HG03175 (cell line): Measurements from ENCODE around the gene CHL1.

Source experiments
- ATAC-seq: cut with Tn5 transposase; IDR thresholded peaks from one replicate; pipeline ENCODE4 v1.9.1; 2021; ENCODE audit warnings: mild to moderate bottlenecking, moderate library complexity; ENCODE audit not compliant: unreplicated experiment

The CHL1 gene

DNA sequence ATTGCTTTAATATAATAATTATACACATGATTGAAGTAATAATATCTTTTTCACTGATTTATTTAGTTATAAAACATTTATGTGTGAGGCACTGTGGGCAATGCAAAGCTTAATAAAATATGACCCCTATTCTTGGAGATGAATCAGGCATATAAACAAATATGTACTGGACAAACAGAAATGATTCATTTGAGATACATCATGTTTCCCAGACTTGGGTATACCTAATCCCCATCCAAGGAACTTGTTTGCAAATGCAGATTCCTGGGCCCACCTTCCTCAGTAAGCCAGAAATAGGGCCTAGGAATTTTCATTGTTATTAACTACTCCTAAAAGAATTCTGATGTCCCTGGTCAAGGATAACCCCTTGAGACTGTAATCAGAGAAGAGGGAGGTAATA lies 184.2 kb downstream of the CHL1 start:
- no peak for ATAC-seq

DNA sequence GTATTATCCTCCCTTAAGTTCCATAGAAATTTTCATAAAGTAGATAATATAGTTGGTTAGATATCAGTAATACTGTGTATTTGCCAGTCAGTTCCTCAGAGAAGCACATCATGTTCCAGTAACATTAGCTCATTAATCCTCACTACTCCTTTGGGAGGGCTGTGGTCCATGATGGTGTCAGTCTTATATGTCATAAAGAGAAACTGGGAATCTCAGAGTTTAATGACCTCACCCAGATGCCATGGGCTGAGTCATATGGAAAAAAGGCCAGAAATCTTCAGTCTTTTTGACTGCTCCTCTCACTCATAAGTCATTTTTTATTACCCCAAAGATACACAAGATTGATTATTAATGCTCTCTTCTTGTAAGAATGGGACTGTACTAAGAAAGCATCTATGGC lies 188.6 kb downstream of the CHL1 start:
- ATAC-seq = no peak

DNA sequence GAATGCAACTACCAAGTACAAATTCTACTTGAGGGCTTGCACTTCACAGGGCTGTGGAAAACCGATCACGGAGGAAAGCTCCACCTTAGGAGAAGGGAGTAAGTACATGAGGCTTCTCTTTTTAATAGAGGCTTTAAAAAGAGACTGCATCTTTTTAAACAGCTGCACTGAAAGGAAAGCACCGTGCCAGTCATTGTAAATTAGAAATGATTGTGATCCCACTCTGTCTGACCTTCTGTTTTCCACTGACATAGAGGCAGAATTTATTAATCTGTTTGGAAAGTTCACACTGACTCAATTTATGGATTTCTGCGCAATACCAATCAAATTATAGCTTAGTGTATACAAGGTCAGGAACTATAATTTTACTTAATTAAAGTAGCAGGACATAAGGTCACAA lies 198.2 kb downstream of the CHL1 start:
- no peak for ATAC-seq

DNA sequence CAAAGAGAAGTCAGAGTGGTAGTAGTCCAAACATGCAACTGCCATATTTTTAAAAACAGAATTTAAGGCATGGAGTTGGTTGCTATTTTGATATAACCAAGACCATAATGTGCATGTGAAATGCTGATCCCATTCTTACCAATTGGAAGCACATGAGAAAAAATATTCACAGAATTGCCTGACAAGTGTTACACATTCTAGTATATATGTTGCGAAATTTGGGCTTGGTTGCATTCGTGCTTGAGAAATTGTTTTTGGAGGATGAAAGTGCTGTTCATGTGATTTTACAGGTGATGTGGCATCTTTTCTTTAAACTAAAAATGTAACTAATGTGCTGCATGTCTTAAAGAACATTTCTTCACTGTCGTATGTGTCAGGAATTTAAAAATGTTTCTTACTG lies 199.7 kb downstream of the CHL1 start:
- no peak for ATAC-seq

DNA sequence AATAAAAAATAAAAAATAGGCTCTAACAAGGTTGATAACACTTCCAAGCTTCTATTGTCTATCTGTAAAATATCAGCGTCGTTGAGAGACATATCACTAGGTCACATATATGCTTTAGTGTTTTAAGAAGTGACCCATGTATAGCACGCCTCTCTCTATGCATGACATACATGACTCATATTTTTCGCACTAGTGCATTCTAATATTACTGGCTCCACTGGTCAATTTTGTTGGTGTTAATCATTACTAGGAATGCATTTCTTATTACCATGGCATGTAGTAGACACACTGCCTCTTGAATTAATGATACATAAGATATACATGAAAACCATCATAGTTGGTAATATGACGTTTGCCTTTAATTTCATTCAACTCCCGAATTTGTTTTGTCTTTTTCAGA lies 203.1 kb downstream of the CHL1 start:
- no peak for ATAC-seq

DNA sequence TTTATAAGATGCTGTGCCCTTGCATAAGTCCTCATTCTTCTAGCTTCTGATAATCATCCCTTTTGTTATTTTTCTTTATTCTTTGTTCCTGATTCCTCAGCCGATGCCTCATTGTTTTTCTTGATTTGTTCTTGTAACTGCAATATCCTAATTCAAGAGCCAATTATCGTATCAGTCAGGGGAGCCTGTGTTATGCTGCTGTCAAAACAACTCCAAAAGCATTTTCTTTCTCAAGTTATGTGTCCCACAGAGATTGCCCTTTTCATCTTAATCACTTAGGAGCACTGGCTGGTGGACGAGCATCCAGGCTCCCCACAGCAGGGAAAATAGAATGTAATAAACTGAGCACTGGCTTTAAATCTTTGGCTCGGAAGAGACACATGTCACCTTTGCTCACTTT lies 207.3 kb downstream of the CHL1 start:
- no peak for ATAC-seq

DNA sequence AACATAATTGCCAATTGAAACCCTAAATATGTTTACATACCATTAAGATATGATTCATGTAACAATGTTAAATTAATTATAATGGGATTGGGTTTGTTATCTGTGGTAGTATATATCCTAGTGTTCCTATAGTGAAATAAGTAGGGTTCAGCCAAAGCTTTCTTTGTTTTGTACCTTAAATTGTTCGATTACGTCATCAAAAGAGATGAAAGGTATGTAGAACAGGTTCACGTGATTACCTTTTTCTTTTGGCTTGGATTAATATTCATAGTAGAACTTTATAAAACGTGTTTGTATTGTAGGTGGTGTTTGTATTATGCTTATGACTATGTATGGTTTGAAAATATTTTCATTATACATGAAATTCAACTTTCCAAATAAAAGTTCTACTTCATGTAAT lies 212.4 kb downstream of the CHL1 start:
- ATAC-seq = no peak

DNA sequence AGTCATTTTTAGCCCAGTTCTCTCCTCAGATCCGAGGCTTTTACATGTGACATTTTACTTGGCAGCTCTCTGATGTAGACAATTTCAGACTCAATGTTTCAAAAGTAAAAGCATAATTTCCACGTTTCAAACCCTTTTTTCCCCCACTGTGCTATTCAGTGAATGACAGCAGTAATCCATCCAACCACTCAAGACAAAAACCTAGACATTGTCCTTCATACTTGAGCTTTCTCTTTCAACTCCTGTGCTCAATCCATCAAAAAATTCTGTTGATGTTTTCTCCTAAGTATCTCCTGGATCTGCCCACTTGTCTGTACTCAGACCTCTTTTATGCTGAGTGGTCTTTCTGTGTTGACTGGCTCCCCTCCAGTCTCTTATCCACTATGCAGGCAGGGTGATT lies 214.7 kb downstream of the CHL1 start:
- no peak for ATAC-seq

DNA sequence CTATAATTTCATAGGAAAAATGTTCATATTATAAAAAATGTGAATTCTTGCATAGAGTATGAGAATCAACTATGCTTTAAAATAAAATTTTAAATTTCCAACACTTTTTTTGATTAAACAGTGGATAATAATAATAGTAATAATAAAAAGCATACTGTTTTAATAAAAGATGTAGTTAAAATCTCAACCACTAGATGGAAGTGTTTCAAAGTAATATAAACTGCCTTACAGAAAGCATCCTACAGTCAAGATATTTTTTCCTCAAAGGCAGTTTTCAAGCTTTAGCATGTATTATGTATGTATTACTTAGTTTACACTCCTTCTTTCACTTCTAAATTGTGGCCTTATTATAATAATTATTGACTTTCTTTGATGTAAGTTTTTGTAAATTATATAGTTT lies 217.5 kb downstream of the CHL1 start:
- ATAC-seq = peak; percentile 56

DNA sequence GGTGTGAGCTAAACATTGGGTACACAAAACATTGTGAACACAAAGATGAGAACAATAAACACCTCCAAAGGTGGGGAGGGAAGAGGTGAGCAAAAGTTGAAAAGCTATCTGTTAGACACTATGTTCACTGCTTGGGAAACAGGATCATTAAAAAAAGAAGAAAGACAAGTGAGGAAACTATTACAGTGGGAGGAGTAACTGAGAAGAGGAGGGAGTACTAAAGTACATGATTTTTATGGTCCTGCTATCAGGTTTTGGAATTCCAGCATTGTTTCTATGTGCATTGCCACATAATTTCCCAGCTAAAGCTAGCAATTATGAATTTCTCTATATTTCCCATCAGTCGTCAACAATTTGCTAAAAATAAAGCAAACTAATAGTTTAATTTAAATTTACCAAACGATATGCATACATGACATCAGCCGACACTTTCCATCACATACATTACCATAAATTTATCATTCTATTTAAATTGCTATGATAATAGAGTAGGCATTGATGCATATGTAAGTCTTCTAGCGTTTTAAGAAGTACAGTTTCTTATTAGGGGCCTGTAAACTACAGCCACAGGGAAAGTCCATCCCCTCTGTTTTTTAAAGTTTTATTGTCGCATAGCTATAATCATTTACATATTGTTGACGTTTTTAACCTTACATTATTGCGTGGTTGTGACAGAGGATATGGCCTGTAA lies 221.8 kb downstream of the CHL1 start:
- ATAC-seq = no peak

DNA sequence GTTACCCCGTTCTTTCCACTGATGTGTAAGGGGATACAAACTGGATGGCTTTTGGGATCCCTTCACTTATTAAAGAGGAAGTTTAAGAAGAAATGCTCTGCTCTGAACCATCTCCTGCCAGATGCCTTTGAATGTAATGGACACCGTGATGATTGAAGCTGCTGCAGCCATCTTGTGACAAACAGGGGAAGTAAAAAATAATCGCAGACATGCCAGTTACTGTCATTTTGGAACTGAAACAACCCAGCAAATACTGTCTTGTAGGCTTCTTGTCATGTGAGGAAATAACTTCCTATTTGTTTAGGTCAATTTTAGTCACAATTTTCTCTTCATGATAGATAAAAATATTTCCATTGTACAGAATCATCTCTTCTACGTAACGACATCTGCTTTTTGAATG lies 224.0 kb downstream of the CHL1 start:
- ATAC-seq = no peak

DNA sequence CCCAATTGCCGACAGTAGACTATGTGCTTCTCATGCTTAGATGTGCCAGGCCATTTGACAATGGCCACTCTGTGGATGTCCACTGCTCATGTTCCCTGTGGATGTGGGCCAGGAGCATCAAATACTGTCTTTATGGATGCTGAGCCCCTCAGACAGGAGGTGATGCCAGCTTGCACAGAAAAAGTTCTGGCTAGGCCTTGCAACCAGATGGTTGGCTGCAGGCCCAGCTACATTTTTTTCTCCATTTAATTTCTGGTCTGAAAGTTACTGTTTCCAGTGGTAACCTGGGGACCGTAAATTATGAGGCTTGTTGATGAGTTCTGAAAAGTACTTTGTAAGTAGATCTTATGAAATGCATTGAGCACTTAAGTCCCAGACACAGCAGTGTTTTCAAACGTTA lies 228.5 kb downstream of the CHL1 start:
- no peak for ATAC-seq

DNA sequence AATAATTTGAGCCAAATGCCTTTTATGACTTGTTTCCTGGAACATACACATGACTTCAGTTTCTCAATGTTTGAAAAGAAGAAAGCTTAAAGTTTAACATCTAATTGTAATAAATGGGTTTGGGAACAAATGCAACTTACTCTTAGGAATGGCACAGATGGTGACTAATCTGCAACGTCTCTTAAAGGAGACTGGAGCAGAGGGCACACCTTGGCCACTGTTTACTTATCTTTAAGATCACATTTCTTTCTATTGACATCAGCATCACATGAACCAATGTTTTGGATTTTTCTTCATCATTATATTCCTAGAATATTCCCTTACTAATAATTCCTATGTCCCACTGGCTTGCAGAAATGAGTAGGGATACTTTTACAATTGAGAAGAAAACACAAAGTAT lies 229.5 kb downstream of the CHL1 start:
- no peak for ATAC-seq

DNA sequence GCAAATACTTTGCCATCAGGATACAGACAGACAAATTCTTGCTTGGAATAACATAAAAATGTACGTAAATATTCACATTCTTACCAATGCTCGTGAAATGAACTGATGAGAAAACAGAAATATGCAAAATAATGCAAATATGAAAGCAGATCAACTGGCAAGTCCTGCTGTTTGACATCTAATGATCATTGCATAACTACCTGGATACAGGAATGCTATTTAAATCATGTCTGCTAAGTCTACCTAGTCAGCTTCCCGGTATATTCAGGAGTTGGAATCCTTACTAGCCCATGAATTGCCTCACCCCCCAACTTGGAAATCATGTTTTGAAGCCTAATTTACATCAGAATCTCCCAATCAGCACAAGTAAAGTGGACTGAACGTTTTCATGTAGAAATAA lies 230.6 kb downstream of the CHL1 start:
- no peak for ATAC-seq

DNA sequence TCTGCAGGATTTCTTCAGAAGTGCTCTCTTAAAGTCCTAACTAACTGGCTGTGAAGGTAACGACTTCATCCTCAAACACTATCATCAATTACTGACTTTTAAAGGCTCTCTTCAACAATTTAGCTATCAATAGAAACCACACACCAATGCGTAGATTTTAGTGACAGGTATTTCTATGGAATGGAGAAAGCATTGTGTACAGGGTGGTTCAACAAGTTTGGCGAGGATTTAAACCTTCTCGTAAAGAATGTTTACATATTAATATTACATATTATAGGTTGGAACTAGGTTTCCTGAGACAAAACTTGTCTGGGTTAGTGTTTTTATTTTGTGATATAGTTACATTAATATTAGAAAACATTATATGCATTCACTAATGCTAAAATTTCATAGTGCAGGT lies 233.6 kb downstream of the CHL1 start:
- ATAC-seq = no peak

DNA sequence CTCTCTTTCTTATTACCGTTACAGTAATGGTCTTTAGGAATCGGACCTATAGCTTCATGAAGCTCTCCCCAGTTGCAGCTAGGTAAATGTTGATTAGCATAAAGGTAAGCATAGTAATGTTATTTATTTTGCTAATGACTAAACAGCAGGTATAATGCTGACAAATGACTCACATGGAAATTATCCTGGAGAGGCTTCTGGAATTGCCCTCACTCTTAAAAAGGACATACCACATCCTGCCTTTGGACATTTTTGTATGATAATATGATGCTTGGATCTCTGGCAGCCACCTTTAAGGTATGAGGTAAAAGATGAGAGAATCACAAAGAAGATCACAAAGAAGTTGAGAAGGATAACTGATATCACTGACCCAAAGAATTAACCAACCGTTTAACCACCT lies 238.6 kb downstream of the CHL1 start:
- ATAC-seq = no peak

DNA sequence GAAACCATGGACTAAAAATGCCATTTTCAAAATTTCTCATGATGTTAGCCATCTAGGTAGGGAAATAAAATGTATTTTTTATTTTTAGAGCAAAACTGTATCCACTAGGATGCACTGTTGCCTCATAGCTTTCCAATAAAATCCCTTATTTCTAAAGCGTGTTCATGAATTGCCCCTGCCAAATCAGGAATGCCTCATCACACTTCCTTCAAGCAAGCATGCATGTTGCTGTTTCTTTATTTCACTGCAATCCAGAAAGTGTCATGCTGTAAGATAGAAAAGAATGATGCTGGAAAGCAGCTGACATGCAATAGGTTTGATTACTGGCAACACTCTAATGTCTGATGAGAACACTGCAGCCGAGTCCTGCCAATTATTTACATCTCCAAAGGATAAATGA lies 239.5 kb downstream of the CHL1 start:
- ATAC-seq = no peak

DNA sequence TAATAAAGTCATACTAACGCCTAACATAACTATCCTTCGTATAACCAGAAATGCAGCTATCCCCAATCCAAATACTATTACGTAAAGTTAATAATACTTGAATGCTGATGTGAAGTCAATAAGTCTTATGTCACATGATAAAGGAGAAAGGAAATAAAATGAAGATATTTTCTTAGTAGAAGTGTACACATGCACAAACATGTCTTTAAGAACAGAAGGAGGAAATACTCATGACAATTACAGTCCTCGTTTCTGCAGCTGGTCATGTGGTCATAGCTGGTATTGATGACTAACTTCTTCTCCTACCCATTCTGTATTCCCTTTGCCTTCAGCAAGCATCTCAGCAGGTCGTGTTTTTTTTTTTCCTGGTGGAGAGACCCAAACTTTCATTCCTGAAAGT lies 244.3 kb downstream of the CHL1 start:
- ATAC-seq = no peak

DNA sequence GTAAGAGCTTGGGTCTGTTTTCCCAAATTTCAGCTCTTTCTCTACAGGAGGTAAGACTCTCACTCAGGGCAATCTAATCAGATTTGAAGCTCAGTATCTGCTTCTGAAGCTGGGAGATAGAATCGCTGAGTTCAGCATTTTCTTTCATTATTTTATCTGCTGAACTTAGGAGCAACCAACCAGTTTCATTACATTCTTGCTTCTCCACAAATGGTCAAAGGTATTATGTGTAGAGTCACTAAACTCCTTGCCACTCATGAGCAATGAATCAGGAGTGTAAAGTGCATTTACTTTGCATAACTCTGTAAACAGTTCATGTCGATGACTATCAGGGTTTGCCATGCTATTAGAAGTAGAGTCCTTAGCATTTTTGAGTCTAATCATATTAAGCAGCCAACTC lies 249.4 kb downstream of the CHL1 start:
- no peak for ATAC-seq

DNA sequence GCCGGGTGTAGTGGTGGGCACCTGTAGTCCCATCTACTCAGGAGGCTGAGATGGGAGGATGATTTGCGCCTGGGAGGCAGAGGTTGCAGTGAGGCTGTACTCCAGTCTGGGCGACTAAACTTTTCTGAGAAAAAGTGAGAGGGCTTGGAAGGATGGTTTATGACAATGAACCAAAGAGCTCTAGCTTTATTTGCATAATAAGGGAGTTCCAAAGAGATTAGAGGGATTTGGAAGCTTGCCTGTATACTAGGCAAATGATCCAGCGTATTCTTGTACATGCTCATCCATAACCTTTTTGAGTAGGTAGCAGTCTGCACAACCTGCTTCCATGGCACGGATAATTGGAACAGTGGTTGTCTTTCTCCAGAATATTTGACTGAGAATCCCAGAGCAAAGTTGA lies 251.1 kb downstream of the CHL1 start:
- no peak for ATAC-seq

DNA sequence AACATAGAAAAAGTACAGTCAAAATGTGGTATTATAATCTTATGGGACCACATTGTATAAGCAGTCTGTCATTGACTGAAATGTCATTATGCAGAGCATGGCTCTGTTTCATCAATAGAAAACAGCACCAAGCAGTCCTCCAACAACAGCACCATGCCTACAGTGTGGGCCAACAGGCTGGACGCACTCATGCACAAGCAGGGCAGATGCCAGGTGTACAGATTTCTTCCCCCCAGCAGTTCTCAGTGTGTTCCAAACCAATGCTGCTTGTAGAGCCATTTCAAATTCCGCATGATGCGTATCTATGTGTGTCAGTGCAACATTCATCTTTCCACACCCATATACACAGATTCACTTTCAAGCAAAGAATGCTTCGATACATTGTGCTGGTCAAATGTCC lies 253.1 kb downstream of the CHL1 start:
- ATAC-seq = no peak

DNA sequence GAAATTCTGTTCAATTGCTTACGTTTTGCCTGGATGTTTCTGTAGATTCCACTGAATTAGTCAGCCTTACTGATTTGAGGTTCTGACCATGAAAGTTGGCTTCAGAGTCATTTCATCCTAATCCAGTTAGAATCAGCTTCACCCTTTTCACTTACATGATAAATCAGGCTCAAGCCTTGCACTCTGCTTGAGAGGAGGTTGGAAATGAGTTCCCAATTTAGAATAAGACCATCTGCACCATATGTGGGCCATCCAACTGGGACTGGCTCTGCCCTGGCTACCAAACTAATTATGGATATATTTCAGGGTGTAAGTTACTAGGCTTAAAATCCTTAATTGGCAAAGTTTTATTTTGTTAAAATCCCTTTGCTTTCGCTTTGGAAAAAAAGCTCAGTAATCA lies 255.7 kb downstream of the CHL1 start:
- ATAC-seq = no peak

DNA sequence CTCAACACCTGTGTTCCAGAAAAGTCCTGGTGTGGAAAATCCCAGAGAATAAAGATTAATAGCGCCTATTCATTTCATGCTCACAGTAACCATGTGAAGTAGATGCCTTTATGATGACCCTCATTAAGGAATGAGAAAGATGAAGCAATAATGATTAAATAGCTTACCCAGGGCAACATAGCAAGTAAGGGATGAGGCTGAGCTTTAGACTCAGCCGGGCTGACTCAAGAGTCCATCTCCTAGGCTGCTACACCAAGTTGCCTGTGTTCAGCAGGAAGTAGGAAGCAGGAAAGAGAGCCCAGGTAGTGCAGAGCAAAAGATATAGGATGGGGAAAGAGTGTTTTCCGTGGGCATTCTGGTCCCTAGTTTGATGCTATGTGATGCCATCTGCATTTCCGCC lies 256.5 kb downstream of the CHL1 start:
- ATAC-seq = no peak

DNA sequence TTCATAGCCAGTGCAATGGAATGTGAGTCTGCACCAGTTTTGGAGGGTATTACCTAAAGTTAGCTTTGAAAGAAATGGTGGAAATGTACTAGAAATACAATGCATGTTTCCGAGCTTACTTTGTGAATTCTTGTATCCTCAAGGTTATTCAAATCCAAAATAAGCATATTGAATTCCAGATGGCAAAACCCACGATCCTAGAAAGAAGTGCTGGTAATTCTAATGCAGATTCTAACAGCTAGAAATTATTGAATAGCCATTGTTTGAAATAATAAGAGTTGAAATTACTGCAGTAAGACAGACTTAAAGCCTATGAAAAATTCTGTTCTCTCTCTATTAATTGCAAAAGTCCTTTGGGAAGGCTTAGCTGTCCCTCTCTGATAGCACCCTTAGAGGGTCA lies 258.4 kb downstream of the CHL1 start:
- ATAC-seq = no peak
